Measurements from ENCODE around the gene ERMP1. TPM values are rescaled to one million over a fixed set of nuclear protein-coding genes. Genes with fewer than 3 reads are reported as not detected.
A peak's percentile ranks its signal among the peaks of the same experiment; 100 is the strongest.

Gene ERMP1
- total and polyA plus RNA-seq, 2 experiments from 2014 or later: 15.9 to 22.4 TPM

- H2AFZ ChIP-seq: no peak overlapping the region
- no peaks in the 10 kb centered on the region for H3K9me3 ChIP-seq (ENCODE audit: low read depth)
- no peaks in the 10 kb centered on the region for H3K27me3 ChIP-seq
- WGBS (ENCODE audit: low lambda C conversion rate, missing lambda C conversion rate): 81% methylated on average over 1 of the region's 1 CpG
- no peaks in the 10 kb centered on the region for H4K20me1 ChIP-seq (ENCODE audit: insufficient read depth, poor library complexity, severe bottlenecking)
- H3K9me2 ChIP-seq (replicated peaks; ENCODE audit: insufficient read depth): no peaks in the 10 kb centered on the region
- H3K4me2 ChIP-seq: no peak overlapping the region
- H3K27ac ChIP-seq: no peak overlapping the region
- no peaks in the 10 kb centered on the region for H3K36me3 ChIP-seq (replicated peaks; ENCODE audit: insufficient read depth, low read depth)
- no peak for DNase-seq (ENCODE audit: low spot score)
- H3K79me2 ChIP-seq: no peaks in the 10 kb centered on the region
- H3K4me3 ChIP-seq: no peak overlapping the region
- TF ChIP-seq EZH2 (IDR thresholded peaks at IDR 0.05; ENCODE audit: borderline replicate concordance) (no peak), CTCF (IDR thresholded peaks at IDR 0.05; ENCODE audit: poor library complexity) (no peak), EZH2phosphoT487 (IDR thresholded peaks at IDR 0.05; ENCODE audit: low read depth, severe bottlenecking, unreplicated experiment) (no peak)
- H3K4me1 ChIP-seq (ENCODE audit: insufficient read depth): no peaks in the 10 kb centered on the region
These were observed 20.1 kb upstream of the ERMP1 start for GRCh38 chr9:5852987-5853386.

- WGBS (ENCODE audit: low lambda C conversion rate, missing lambda C conversion rate): 84% methylated on average over 2 of the region's 2 CpGs
- TF ChIP-seq EZH2phosphoT487 (IDR thresholded peaks at IDR 0.05; ENCODE audit: low read depth, severe bottlenecking, unreplicated experiment): no peak
- TF ChIP-seq CTCF (IDR thresholded peaks at IDR 0.05; ENCODE audit: poor library complexity): no peak
- TF ChIP-seq EZH2 (IDR thresholded peaks at IDR 0.05; ENCODE audit: borderline replicate concordance): no peak
These were observed 18.5 kb upstream of the ERMP1 start for GRCh38 chr9:5851445-5851844.

GRCh38 chr9:5850724-5851122, 17.8 kb upstream of the ERMP1 start:
- Histone ChIP-seq H3K36me3 (replicated peaks; ENCODE audit: insufficient read depth, low read depth) (no peaks in the 10 kb centered on the region), H3K9me2 (replicated peaks; ENCODE audit: insufficient read depth) (no peaks in the 10 kb centered on the region), H4K20me1 (ENCODE audit: insufficient read depth, poor library complexity, severe bottlenecking) (no peaks in the 10 kb centered on the region), H3K79me2 (no peaks in the 10 kb centered on the region), H3K4me2 (no peak overlapping the region), H2AFZ (no peak overlapping the region), H3K27ac (peak overlapping the region; percentile 21), H3K9me3 (ENCODE audit: low read depth) (no peaks in the 10 kb centered on the region), H3K4me3 (no peak overlapping the region), H3K4me1 (ENCODE audit: insufficient read depth) (no peaks in the 10 kb centered on the region), H3K27me3 (no peaks in the 10 kb centered on the region)
- DNase-seq (ENCODE audit: low spot score): no peak
- no peak for TF ChIP-seq EZH2phosphoT487 (IDR thresholded peaks at IDR 0.05; ENCODE audit: low read depth, severe bottlenecking, unreplicated experiment)
- TF ChIP-seq EZH2 (IDR thresholded peaks at IDR 0.05; ENCODE audit: borderline replicate concordance): no peak
- no peak for TF ChIP-seq CTCF (IDR thresholded peaks at IDR 0.05; ENCODE audit: poor library complexity)

More at GRCh38 chr9:5851445-5851844, 18.5 kb upstream of the ERMP1 start:
- Histone ChIP-seq H3K4me3 (no peak overlapping the region), H3K36me3 (replicated peaks; ENCODE audit: insufficient read depth, low read depth) (no peaks in the 10 kb centered on the region), H3K4me2 (no peak overlapping the region), H2AFZ (no peak overlapping the region), H3K79me2 (no peaks in the 10 kb centered on the region), H3K27ac (peak overlapping the region; percentile 21), H3K9me3 (ENCODE audit: low read depth) (no peaks in the 10 kb centered on the region), H3K27me3 (no peaks in the 10 kb centered on the region), H3K9me2 (replicated peaks; ENCODE audit: insufficient read depth) (no peaks in the 10 kb centered on the region), H3K4me1 (ENCODE audit: insufficient read depth) (no peaks in the 10 kb centered on the region), H4K20me1 (ENCODE audit: insufficient read depth, poor library complexity, severe bottlenecking) (no peaks in the 10 kb centered on the region)
- peak; percentile 52 for DNase-seq (ENCODE audit: low spot score)

- H3K9me2 ChIP-seq (replicated peaks; ENCODE audit: insufficient read depth): no peaks in the 10 kb centered on the region
- no peak overlapping the region for H3K4me3 ChIP-seq
- H3K4me2 ChIP-seq: no peak overlapping the region
- no peaks in the 10 kb centered on the region for H4K20me1 ChIP-seq (ENCODE audit: insufficient read depth, poor library complexity, severe bottlenecking)
- DNase-seq (ENCODE audit: low spot score): no peak
- H2AFZ ChIP-seq: no peak overlapping the region
- H3K36me3 ChIP-seq (replicated peaks; ENCODE audit: insufficient read depth, low read depth): no peaks in the 10 kb centered on the region
- H3K9me3 ChIP-seq (ENCODE audit: low read depth): no peaks in the 10 kb centered on the region
- no peaks in the 10 kb centered on the region for H3K27me3 ChIP-seq
- 79% methylated on average over 3 of the region's 3 CpGs for WGBS (ENCODE audit: low lambda C conversion rate, missing lambda C conversion rate)
- peaks cover 8% of the 10 kb centered on the region for H3K4me1 ChIP-seq (ENCODE audit: insufficient read depth)
- TF ChIP-seq EZH2 (IDR thresholded peaks at IDR 0.05; ENCODE audit: borderline replicate concordance) (no peak), CTCF (IDR thresholded peaks at IDR 0.05; ENCODE audit: poor library complexity) (no peak), EZH2phosphoT487 (IDR thresholded peaks at IDR 0.05; ENCODE audit: low read depth, severe bottlenecking, unreplicated experiment) (no peak)
- no peak overlapping the region for H3K27ac ChIP-seq
- H3K79me2 ChIP-seq: no peaks in the 10 kb centered on the region
These were observed 15.5 kb upstream of the ERMP1 start for GRCh38 chr9:5848372-5848882.

Measured in hepatocyte (in vitro differentiated cells).